HG03520 (cell line): ENCODE data around the gene DKK3.

Experiments used
- ATAC-seq: cut with Tn5 transposase; IDR thresholded peaks from one replicate; pipeline ENCODE4 v1.9.1; 2021; ENCODE audit warnings: mild to moderate bottlenecking, moderate library complexity; ENCODE audit not compliant: unreplicated experiment

Gene DKK3

GRCh38 chr11:12006552-12007229 lies 1.7 kb downstream of the DKK3 start:
- no peak for ATAC-seq

GRCh38 chr11:12005476-12005875 lies 3.0 kb downstream of the DKK3 start:
- ATAC-seq = no peak

- no peak for ATAC-seq
Measured at GRCh38 chr11:12005061-12005460, 3.4 kb downstream of the DKK3 start.

- no peak for ATAC-seq
Measured at GRCh38 chr11:12003815-12004214, 4.6 kb downstream of the DKK3 start.

DNA sequence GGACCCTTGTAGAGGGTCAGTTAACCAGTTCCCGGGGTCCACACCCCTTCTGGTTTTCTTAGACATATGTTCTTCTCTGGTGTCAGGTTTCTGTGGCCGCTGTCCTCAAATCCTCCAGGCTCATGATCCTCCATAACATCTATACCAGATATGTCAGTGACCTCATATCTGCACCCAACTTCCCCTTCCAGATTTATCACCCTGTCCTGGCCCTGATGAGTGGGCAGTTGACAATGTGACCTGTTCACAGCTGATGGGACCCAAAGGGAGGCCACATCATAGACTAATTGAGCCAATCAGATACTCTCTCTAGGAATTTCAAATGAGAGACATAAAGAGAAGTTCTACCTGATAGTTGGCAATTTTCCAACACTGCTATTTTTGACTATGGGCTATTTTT lies 5.1 kb downstream of the DKK3 start:
- no peak for ATAC-seq

- no peak for ATAC-seq
Measured at GRCh38 chr11:12001186-12001585, 7.2 kb downstream of the DKK3 start.

GRCh38 chr11:11998091-11998781 lies 10.2 kb downstream of the DKK3 start:
- ATAC-seq = no peak

DNA sequence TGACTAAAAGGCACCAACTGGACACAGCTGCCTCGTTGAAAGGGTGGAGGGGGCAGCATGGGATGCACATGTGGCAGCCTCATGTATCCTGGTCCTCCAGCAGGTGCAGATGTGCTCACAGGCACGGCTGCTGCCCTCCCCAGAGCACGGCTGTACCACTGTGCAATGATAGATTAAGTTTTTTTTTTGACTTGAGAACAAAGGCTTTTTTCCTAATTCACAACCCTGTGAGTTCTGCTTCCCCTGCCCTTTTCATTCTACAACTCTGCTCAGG lies 11.4 kb downstream of the DKK3 start:
- ATAC-seq = no peak

GRCh38 chr11:11996321-11997048 lies 11.9 kb downstream of the DKK3 start:
- no peak for ATAC-seq

- no peak for ATAC-seq
Measured at GRCh38 chr11:11995601-11996000, 12.8 kb downstream of the DKK3 start.

DNA sequence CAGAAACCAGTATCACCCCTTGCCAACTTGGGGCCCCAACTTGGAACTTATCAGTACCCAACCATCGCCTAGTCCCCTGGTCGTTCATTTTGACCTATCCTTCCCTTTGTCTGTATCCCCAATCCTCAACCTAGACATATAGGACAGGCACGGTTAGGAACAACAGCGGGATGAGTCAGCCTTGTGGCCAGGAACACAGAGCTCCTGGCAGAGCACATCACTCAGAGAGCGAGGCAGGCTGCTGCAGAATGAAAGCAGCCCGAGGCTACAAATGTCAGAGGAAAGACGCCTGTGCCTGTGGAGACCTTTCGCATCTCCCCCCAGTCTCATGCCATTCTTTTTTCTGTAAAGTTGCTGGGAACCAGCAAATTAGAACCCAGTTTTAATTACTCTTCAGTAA lies 14.6 kb downstream of the DKK3 start:
- no peak for ATAC-seq

DNA sequence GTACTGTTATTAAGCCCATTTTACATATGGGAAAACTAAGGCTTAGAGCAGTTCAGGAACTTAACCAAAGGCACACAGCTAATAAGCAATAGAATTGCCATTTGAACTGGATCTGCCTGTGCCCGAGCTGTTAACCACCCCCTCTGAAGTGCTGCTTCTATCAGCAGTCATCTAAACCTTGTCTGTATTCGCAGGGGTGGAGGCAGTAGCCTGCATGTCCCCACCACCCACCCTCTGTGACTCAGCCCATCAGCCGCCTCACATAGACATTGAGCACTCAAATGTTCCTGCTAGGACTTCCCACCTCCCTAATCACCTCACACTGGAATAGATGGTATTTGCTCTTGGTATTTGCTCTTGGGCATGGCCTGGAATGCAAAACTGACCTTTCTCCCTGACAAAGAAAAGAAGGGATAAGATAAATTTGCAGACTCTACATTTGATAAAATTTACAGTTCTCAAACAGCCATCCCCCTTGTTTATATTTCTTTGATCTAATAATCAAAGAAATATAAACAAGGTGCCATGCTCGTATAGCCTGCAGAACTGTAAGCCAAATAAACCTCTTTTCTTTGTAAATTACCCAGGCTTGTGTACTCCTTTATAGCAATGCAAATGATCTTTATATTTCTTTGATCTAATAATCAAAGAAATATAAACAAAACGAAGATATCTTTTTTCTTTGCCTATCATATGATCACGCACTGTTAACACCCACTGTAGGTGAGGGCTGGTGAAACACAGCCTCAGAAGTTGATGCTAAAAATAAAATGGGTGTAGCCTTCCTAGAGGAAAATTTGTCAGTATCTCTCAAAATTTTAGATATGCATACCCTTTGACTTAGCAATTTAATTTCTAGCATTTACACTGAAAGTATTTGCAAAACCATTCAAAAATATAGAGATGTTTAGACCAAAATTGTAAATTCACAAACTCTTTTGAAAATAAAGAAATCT lies 15.9 kb downstream of the DKK3 start:
- no peak for ATAC-seq

GRCh38 chr11:11989774-11990744 lies 18.4 kb downstream of the DKK3 start:
- no peak for ATAC-seq

GRCh38 chr11:11988681-11989261 lies 19.7 kb downstream of the DKK3 start:
- ATAC-seq = no peak

GRCh38 chr11:11988099-11988651 lies 20.3 kb downstream of the DKK3 start:
- ATAC-seq = no peak

DNA sequence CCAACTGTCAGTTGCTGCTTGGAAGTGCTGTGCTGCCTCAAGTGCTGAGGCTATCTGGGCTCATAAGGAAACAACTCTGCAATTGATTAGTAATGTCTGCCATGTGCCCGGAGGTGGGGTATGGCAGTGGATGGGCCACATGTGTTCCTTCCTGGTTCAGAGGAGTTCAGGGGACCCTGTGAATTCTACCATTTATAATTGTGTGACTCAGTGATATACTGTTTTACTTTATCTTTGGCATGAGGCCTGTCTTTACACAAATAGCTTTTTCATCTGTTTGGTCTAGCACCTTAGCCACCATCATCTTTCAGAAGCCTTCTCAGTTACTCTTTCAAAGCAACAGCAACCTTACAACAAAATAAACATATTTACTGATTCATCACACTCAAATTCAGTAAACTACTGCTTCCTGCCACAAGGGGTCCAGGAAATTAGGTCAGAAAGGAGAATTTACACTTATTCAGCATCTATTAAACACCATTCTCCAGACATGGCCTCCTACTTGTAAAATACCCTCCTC lies 20.9 kb downstream of the DKK3 start:
- ATAC-seq = no peak

DNA sequence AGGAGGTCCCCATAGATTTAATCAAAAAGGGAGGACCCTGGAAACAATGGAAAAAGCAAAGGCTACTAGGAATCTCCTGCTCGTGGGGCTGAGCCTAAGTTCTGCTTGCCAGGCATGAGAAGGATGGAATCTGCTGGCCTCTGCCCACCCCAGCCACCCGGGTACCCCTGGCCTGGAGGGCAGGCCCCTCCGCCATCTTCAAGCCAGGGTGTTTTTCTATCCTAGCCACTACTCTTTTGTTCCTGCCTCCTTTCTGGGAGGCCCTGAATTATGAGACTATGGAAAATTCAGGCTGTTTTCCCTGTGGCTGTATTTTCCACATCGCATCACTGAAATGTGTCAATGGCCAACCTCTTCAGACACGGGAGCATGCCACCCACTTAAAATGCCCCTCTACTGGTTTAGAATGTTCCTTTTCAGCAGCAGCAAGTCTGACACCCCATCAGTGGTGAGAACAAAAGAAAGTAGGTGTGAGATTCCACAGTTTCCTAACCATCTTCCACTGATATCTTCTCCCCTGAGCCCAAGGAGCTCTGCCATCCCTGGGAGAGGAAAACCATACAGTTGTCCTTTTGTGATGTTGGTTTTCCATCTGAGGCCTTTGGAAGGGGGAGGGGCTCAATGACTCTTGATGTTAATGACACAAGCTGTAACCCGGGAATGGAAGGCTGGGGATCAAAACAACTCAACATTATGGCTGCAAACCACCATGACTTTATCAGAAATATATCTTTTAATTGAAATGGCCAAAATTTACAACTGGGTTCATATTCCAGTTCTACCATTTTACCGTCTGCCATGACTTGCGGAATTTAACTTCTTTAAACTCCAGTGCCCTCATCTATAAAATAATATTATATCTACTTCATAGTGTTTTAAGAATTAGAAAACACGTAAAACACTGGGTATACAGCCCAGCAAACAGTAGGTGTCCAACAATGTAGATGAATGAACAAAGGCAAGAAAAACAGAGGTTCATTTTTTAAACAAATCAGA lies 22.2 kb downstream of the DKK3 start:
- no peak for ATAC-seq
